ENCODE measurements around the gene MLST8.

- TF ChIP-seq ZFX (IDR thresholded peaks at IDR 0.05), result no peak
- no peak for TF ChIP-seq CTCF (conservative IDR thresholded peaks at IDR 0.05)
Measured at GRCh38 chr16:2237493-2238149, 32.4 kb downstream of the MLST8 start.
